GM10248 (cell line): Measurements from ENCODE around the gene ATF7IP.

Experiments
- CTCF ChIA-PET: fragments of 300-600 bp; sonication (Branson Sonifier 250); formaldehyde crosslinking; extraction: SDS; loops from one replicate; lab custom pipeline; 2021; ENCODE audit warnings: antibody characterized with exemption; lab: Yijun Ruan, JAX
- POLR2A ChIA-PET: fragments of 350-650 bp; sonication (Branson Sonifier 250); formaldehyde crosslinking; extraction: SDS; loops from one replicate; lab custom pipeline; 2020; ENCODE audit warnings: antibody characterized with exemption; lab: Yijun Ruan, JAX
- DNase-seq: peaks from one replicate; pipeline ENCODE4 v3.0.0; 2012; ENCODE audit errors: extremely low spot score
- CTCF ChIP-seq: IDR thresholded peaks from 2 replicates; pipeline ENCODE4 v1.5.1; 2012; ENCODE audit warnings: mild to moderate bottlenecking, low read depth; ENCODE audit errors: extremely low read depth, missing control alignments, control extremely low read depth

Gene ATF7IP

GRCh38 chr12:14408208-14408607, 42.7 kb downstream of the ATF7IP start:
- TF ChIP-seq CTCF: no peak
- DNase-seq: no peak
- ChIA-PET CTCF (interaction anchor here (0.8 to 1.8 kb wide), 2 partner anchors 12 to 46 kb away, joined by 4 read pairs; no protein-coding TSS in a partner anchor), POLR2A (no interaction called here)

- ChIA-PET POLR2A (no interaction called here), CTCF (interaction anchor here (1.5 kb wide), 1 partner anchor 44 kb away, joined by 5 read pairs; no protein-coding TSS in a partner anchor)
- TF ChIP-seq CTCF: no peak
- DNase-seq: no peak
These were observed 44.7 kb downstream of the ATF7IP start for GRCh38 chr12:14410177-14410576.

- no peak for TF ChIP-seq CTCF
- CTCF ChIA-PET: interaction anchor here (1.0 kb wide), 1 partner anchor 26 kb away, joined by 3 read pairs; no protein-coding TSS in a partner anchor
- DNase-seq: no peak
- POLR2A ChIA-PET: no interaction called here
These were observed 45.5 kb downstream of the ATF7IP start for GRCh38 chr12:14410841-14411569.

DNA sequence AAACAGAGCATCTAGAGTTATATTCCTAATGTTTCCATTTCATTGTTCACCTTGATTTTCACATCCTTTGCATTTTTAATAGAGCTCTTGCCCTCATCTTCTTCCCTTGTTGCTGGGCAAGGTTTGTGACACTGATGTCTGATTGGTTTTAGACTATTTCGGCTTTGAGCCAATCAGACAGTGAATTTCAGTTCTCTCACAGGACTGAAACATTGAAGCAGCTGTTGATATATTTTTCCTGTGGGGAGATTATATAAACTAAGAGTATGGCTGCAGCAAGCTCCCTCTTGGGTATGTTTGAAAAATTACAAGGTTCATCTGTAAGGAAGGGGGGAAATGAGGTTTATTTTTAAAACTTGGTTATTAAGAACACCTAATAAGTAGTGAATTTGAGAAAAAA, 51.2 kb downstream of the ATF7IP start:
- ChIA-PET POLR2A (no interaction called here), CTCF (no interaction called here)
- DNase-seq: no peak
- TF ChIP-seq CTCF: no peak

- CTCF ChIA-PET: interaction anchor here (0.7 to 1.1 kb wide), 2 partner anchors 11 to 180 kb away, joined by 3 to 4 read pairs; no protein-coding TSS in a partner anchor
- no peak for TF ChIP-seq CTCF
- no peak for DNase-seq
These were observed 52.2 kb downstream of the ATF7IP start for GRCh38 chr12:14417715-14418114.

GRCh38 chr12:14418451-14418890, 53.0 kb downstream of the ATF7IP start:
- POLR2A ChIA-PET: no interaction called here
- no peak for DNase-seq
- CTCF ChIA-PET: interaction anchor here (0.7 to 1.1 kb wide), 2 partner anchors 11 to 181 kb away, joined by 3 to 4 read pairs; no protein-coding TSS in a partner anchor
- no peak for TF ChIP-seq CTCF

More at GRCh38 chr12:14417715-14418114, 52.2 kb downstream of the ATF7IP start:
- POLR2A ChIA-PET: no interaction called here
